IPS DF 6.9 (cell line): ENCODE measurements around the gene DAB2.

Source experiments
- DNase-seq: peaks from one replicate; pipeline ENCODE4 v3.0.0-alpha.2; 2013; ENCODE audit warnings: low read depth, low spot score
- H3K27ac ChIP-seq: one replicate; pipeline ENCODE4 v1.5.1; 2013; ENCODE audit warnings: low read length, control low read depth
- H3K27me3 ChIP-seq: 2 replicates; pipeline ENCODE4 v1.6.1; 2013; ENCODE audit warnings: mild to moderate bottlenecking, low read length; ENCODE audit not compliant: control insufficient read depth, insufficient read depth
- H3K36me3 ChIP-seq: 2 replicates; pipeline ENCODE4 v1.6.1; 2013; ENCODE audit warnings: low read length; ENCODE audit not compliant: control insufficient read depth, insufficient read depth
- H3K4me1 ChIP-seq: 2 replicates; pipeline ENCODE4 v1.6.1; 2013; ENCODE audit warnings: low read length; ENCODE audit not compliant: control insufficient read depth, insufficient read depth
- H3K4me3 ChIP-seq: 2 replicates; pipeline ENCODE4 v1.5.1; 2013; ENCODE audit warnings: mild to moderate bottlenecking, low read length
- H3K9me3 ChIP-seq: 2 replicates; pipeline ENCODE4 v1.6.1; 2013; ENCODE audit warnings: low read length, inconsistent platforms; ENCODE audit not compliant: control insufficient read depth, insufficient read depth
- WGBS: extraction: QIAGEN DNeasy Blood & Tissue Kit; methylation state at CpG from one replicate; pipeline ENCODE4 v1.1.7; 2013; ENCODE audit warnings: mixed read lengths, missing lambda C conversion rate; ENCODE audit not compliant: insufficient read length, insufficient coverage; 5-methylcytosine and 5-hydroxymethylcytosine counted together

Gene DAB2

DNA sequence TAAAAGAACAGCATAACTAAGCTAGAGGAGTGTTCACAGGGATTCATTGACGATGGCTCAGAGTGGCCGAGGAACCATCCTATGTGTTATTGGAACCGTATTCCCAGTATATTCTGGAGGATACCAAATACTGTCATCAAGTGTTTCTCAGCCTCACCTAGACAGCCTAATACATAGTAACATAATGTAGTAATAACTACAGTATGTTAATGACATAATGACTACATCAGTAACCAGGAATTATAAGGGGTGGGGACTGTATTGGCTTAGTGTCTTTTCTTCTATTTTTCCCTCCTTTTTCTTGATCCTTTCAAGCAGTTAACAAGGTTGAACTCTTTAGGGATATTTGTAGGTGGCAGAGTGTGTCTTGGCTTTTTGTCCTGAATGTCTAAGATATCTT lies 33.8 kb downstream of the DAB2 start:
- no peaks in the 10 kb centered on the region for H3K36me3 ChIP-seq
- no peaks in the 10 kb centered on the region for H3K27me3 ChIP-seq
- WGBS, result no CpG with 5 or more reads among the region's 3 CpGs
- H3K9me3 ChIP-seq, result no peaks in the 10 kb centered on the region
- no peak for DNase-seq
- H3K27ac ChIP-seq, result no peak overlapping the region
- H3K4me1 ChIP-seq, result no peaks in the 10 kb centered on the region
- no peak overlapping the region for H3K4me3 ChIP-seq

DNA sequence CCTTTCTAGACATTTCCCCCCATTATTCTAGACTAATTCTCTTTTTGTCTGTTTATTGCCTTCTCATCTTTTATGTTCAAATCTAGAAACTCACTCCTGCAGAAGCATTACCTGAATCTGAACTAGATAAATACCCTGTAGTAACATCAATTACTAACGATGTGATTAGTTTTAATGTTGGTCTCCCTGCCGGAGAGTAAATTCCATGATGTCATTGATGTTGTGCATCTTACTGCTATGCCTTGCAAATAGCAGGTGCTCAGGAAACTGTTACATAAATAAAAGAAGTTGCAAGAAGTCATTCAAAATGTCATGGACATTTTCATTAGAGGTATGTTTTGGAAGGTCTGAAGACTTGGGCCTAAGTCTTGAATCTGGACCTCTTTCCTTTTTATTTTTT lies 37.5 kb downstream of the DAB2 start:
- Histone ChIP-seq H3K4me3 (no peak overlapping the region), H3K27ac (no peak overlapping the region), H3K4me1 (no peaks in the 10 kb centered on the region), H3K27me3 (no peaks in the 10 kb centered on the region), H3K36me3 (no peaks in the 10 kb centered on the region), H3K9me3 (no peaks in the 10 kb centered on the region)
- no CpG with 5 or more reads among the region's 2 CpGs for WGBS
- DNase-seq, result no peak

DNA sequence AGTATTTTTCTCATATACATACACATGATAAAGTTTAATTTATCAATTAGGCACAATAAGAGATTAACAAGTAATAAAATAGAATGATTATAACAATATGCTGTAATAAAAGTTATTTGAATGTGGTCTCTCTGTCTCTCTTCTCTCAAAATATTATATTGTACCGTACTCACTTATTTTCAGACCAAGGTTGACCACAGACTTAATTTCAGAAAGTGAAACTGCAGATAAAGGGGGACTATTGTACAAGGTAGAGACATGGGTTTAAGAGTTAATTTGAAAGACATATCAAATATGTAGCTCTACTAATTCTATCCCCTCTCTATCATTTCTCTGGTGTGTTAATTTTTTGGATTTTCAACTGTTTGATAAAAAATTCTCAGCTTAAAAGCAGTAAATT lies 40.5 kb downstream of the DAB2 start:
- H3K36me3 ChIP-seq, result no peaks in the 10 kb centered on the region

DNA sequence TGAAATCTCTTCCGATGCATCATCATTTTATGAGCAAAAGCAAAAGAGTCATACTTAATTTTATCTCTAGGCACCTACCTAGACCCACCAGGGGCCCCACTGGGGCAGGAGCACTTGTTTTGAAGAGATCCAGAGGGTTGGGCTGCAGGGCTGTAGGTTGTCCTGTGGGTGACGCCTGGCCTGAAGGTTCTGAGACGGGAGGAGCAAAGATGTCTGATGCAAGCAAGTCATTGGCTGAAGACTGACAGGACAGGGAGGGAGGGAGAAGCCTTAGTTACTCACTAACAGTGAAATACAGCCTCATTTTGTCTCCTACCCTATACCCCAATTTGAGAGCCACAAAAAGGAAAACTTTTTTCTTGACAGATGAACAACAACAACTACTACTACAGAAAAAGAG lies 43.4 kb downstream of the DAB2 start:
- Histone ChIP-seq H3K4me1 (peaks cover under 1% of the 10 kb centered on the region; the same call in 1 of the 2 replicates), H3K9me3 (no peaks in the 10 kb centered on the region), H3K4me3 (no peak overlapping the region), H3K27me3 (no peaks in the 10 kb centered on the region), H3K27ac (no peak overlapping the region), H3K36me3 (no peaks in the 10 kb centered on the region)
- DNase-seq, result no peak
- WGBS, result no CpG with 5 or more reads among the region's 3 CpGs

More for the DNA sequence above, 40.5 kb downstream of the DAB2 start:
- WGBS, result no CpG with 5 or more reads among the region's 1 CpG
- Histone ChIP-seq H3K27me3 (no peaks in the 10 kb centered on the region), H3K9me3 (no peaks in the 10 kb centered on the region), H3K4me3 (no peak overlapping the region), H3K27ac (no peak overlapping the region), H3K4me1 (no peaks in the 10 kb centered on the region)
- DNase-seq, result no peak

DNA sequence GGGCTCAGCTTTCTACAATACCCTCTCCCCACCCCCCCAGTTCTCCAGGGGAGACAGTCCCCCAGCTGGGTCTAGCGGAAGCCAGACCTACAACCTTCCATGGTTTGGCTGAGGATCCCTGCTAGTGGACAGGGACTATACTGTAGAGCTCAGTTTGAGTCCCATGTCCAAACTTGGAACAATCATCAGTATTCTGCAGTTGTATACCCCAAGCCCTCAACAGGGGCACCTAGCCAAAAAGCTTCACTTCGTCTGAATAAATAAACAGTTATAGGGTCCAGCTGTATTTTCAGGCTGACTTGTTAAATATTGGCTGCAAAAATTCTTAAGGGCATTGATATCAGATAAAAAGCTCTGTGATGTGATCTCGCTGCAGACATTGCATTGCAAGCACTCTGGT lies 45.1 kb downstream of the DAB2 start:
- no CpG with 5 or more reads among the region's 3 CpGs for WGBS
- Histone ChIP-seq H3K36me3 (no peaks in the 10 kb centered on the region), H3K9me3 (no peaks in the 10 kb centered on the region), H3K27me3 (no peaks in the 10 kb centered on the region), H3K4me3 (no peak overlapping the region), H3K4me1 (peaks cover 1% of the 10 kb centered on the region; the same call in 1 of the 2 replicates), H3K27ac (no peak overlapping the region)
- DNase-seq, result no peak

DNA sequence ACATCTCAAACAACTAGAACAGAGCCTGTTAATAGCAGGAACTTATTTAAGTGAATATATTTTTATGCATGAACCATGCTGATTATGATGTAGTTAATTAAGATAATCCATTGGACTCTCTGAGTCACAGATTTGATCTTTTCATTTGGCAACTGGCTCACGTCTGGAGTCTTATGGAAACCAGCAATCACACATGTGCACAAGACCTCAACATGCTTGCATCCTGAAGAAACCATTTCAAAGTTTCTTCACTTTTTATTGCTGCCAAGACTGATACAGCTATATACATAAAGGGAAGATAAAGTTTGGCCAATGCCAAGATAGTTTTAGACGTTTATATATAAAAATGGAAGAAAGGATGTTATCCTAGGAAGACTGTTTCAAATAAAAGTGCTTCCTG lies 47.2 kb downstream of the DAB2 start:
- Histone ChIP-seq H3K36me3 (no peaks in the 10 kb centered on the region), H3K9me3 (no peaks in the 10 kb centered on the region), H3K4me1 (peaks cover 1% of the 10 kb centered on the region; the same call in 1 of the 2 replicates), H3K27me3 (no peaks in the 10 kb centered on the region), H3K4me3 (no peak overlapping the region), H3K27ac (no peak overlapping the region)
- no peak for DNase-seq
- no CpG with 5 or more reads among the region's 2 CpGs for WGBS

DNA sequence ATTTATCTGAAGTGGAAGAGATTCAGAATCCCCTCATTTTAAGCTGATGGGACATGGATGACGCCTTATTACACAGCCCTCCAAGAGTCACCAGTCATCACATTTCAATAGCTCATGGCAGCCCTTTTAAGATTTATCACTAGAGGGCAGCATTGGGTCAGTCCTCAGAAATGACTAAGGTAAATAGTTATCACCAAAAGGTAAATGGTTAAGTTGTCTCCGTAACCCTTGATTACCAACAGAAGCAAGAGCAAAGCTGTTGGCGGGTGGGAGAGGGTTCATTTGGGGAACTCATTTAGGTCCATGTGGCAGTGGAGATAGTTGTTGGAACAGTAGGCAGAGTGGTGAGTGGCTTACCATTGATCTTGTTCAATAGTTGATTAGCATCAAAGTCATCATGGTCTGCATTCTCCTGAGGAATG lies 48.5 kb downstream of the DAB2 start:
- WGBS, result no CpG with 5 or more reads among the region's 3 CpGs

DNA sequence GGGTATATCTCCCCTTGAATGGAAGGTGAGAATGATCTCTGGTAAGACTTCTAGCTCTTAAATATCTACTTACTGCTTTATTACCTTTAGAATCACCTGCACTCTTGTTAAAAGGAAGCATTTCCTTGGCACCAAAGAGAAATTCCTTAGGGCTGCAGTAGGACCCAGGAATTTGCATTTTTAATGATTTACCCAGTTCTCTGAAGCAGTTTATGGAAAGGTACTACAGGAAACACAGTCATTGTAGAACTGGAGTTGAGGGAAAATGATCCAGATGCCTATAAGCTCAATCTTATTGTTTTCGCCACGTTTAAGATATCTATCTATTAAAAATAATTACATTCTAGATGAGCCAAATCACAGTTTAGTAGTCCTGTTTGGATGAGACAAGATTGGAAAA lies 51.0 kb downstream of the DAB2 start:
- Histone ChIP-seq H3K27me3 (no peaks in the 10 kb centered on the region), H3K9me3 (no peaks in the 10 kb centered on the region), H3K36me3 (no peaks in the 10 kb centered on the region), H3K4me1 (peaks cover 1% of the 10 kb centered on the region; the same call in 1 of the 2 replicates), H3K4me3 (no peak overlapping the region), H3K27ac (no peak overlapping the region)
- DNase-seq, result no peak
- WGBS, result no CpG with 5 or more reads among the region's 2 CpGs

More for the DNA sequence above, 48.5 kb downstream of the DAB2 start:
- H3K4me1 ChIP-seq, result peaks cover 1% of the 10 kb centered on the region; the same call in 1 of the 2 replicates
- no peaks in the 10 kb centered on the region for H3K27me3 ChIP-seq
- H3K4me3 ChIP-seq, result no peak overlapping the region
- H3K36me3 ChIP-seq, result no peaks in the 10 kb centered on the region
- no peak overlapping the region for H3K27ac ChIP-seq
- DNase-seq, result peak; percentile 41
- no peaks in the 10 kb centered on the region for H3K9me3 ChIP-seq

DNA sequence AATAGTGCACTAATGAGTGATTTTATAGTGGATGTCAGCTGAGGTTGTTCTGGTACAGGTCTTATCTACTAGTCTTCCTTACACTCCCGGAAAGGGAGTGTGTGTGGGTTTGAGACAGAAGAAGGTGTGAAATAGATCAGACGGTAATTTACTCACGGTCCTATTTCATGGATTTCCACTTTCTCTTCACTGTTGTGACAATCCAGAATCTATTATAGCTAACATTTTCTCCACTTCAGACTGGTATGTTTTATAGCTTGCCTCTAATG lies 53.5 kb downstream of the DAB2 start:
- WGBS, result no CpG with 5 or more reads among the region's 3 CpGs
- no peaks in the 10 kb centered on the region for H3K36me3 ChIP-seq
- no peak overlapping the region for H3K4me3 ChIP-seq
- H3K27ac ChIP-seq, result no peak overlapping the region
- no peaks in the 10 kb centered on the region for H3K27me3 ChIP-seq
- no peak for DNase-seq
- no peaks in the 10 kb centered on the region for H3K4me1 ChIP-seq
- H3K9me3 ChIP-seq, result no peaks in the 10 kb centered on the region

DNA sequence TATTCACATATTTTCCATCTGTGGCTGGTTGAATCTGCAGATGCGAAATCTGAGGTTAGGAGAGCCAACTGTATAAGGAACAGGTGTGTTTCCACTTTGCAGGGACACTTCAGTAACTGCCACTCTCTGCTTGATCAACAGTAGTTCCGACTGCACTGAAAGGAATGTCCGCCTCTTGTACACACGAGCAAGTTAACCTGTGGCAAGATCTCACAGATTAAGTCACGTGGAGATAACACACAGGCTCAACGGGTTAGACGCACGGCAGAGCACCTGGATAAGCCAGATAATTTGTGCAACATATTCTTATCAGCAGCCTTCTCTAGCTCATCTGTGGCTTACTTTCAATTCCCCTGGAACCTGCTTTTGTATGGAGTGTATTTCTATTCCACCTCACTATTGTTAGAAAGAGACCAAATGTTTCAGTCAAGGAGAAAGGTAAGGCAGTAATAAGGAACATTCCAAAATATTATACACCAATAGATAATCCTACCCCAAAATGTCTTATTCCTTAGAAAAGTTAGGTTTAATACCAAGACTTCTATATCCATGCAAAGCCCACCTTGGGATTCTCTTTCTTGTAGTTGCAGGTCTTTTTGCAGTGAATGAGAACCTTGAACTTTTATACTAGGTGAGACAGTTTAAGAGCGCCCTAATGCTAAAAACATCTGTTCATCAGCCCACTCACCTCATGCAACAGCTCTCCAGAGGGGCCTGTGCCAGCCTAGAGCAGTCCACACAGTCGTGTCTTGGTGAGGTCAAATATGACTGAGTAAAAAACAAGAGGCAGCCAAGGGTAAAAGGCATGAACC lies 54.0 kb downstream of the DAB2 start:
- WGBS, result no CpG with 5 or more reads among the region's 10 CpGs
- Histone ChIP-seq H3K27ac (no peak overlapping the region), H3K4me1 (no peaks in the 10 kb centered on the region), H3K27me3 (no peaks in the 10 kb centered on the region), H3K4me3 (no peak overlapping the region), H3K9me3 (no peaks in the 10 kb centered on the region), H3K36me3 (no peaks in the 10 kb centered on the region)
- DNase-seq, result no peak
